GM12865 (cell line): ENCODE results near the gene DNAH3.
A peak's percentile ranks its signal among the peaks of the same experiment; 100 is the strongest.

Experiments
- DNase-seq: peaks from one replicate; pipeline ENCODE4 v3.0.0; 2010; ENCODE audit warnings: low read depth
- H3K4me3 ChIP-seq: 2 replicates; pipeline ENCODE4 v1.5.1; 2011; ENCODE audit warnings: mild to moderate bottlenecking, low read depth, low read length, control low read depth
- TF ChIP-seq, protein P1 (sequence below): IDR thresholded peaks from 2 replicates; pipeline ENCODE4 v1.5.1; 2011; ENCODE audit warnings: low read length, control low read depth, low read depth, inconsistent platforms; ENCODE audit not compliant: insufficient read depth; ENCODE audit errors: missing control alignments

DNAH3 gene

GRCh38 chr16:20903116-20903898 lies 247.3 kb downstream of the DNAH3 start:
- DNase-seq, result no peak
- H3K4me3 ChIP-seq, result no peak overlapping the region
- TF ChIP-seq, protein P1, sequence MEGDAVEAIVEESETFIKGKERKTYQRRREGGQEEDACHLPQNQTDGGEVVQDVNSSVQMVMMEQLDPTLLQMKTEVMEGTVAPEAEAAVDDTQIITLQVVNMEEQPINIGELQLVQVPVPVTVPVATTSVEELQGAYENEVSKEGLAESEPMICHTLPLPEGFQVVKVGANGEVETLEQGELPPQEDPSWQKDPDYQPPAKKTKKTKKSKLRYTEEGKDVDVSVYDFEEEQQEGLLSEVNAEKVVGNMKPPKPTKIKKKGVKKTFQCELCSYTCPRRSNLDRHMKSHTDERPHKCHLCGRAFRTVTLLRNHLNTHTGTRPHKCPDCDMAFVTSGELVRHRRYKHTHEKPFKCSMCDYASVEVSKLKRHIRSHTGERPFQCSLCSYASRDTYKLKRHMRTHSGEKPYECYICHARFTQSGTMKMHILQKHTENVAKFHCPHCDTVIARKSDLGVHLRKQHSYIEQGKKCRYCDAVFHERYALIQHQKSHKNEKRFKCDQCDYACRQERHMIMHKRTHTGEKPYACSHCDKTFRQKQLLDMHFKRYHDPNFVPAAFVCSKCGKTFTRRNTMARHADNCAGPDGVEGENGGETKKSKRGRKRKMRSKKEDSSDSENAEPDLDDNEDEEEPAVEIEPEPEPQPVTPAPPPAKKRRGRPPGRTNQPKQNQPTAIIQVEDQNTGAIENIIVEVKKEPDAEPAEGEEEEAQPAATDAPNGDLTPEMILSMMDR, result no peak

DNA sequence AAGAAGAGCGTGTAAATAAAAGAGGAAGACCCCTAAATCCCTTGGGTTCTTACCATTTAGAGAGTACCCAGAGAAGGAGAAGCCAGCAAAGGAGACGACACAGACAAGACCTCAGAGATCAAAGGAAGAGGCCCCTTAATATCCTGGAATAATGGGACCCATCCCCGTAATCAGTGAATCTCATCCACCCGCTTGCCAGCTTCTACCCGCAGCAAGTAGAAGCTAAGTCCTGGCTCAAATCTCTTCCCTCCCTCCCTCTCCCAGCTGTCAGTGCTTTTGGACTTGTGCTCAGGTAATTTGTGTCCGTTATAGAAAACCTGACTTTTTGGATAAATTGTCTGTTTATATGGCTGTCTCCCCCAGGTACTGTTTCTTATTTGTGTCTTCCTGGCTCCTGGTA lies 248.2 kb downstream of the DNAH3 start:
- TF ChIP-seq, protein P1, result no peak
- peak overlapping the region; percentile 71 for H3K4me3 ChIP-seq
- no peak for DNase-seq

DNA sequence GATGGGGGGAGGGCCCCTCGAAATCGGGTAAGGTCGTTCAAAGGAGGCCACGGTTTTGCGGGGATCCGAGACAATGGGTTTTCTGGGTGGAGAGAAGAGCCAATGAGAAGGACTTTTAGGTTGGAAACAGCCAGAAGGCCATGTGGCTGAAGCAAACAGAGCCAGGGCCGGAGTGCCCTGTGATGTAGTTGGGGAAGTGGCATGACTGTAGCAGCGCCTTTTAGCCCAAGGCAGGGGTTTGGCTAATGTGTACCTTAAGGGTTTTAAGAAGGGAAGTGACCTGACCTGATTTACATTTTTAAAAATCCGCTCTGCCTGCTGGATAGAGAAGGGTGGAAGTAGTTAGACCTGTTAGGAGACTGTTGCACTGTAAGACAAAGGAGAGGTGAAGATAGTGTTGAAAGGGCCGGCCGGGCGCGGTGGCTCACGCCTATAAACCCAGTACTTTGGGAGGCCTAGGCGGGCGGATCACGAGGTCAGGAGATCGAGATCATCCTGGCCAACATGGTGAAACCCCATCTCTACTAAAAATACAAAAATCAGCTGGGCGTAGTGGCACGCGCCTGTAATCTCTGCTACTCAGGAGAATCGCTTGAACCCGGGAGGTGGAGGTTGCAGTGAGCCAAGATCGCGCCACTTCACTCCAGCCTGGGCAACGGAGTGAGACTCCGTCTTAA lies 249.1 kb downstream of the DNAH3 start:
- DNase-seq, result peak; percentile 76
- H3K4me3 ChIP-seq, result peak overlapping the region; percentile 71
- TF ChIP-seq, protein P1, result no peak

DNA sequence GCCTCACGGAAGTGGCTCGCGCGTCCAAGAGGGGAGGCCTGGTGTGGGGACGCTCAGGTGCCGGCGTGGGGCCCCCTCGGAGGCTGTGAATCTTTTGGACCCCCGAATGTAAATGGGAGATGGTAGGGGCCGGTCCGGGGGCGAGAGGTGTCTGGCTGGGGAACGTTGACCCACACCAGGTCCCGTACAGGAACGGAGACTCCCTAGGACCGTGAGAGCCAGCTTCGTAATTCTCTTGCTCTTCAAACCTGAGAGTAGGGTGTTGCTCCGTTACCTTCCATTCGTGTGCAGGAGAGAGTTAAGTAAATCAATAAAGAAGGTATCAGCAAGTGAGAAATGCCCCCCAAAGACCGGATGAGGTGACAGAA lies 249.6 kb downstream of the DNAH3 start:
- H3K4me3 ChIP-seq, result peak overlapping the region; percentile 71
- DNase-seq, result no peak
- TF ChIP-seq, protein P1, result no peak

GRCh38 chr16:20900299-20901067 lies 250.2 kb downstream of the DNAH3 start, which contains the start of the genes DCUN1D3 and LYRM1:
DCUN1D3 (minus strand) TSS chr16:20900358; CDS start chr16:20862538, 37,820 bp downstream.
LYRM1 (plus strand) TSS chr16:20900771; CDS start chr16:20915556, 14,785 bp downstream.
- TF ChIP-seq, protein P1, result no peak

GRCh38 chr16:20899477-20900298 lies 251.0 kb downstream of the DNAH3 start:
- TF ChIP-seq, protein P1, result no peak
- no peak for DNase-seq
- H3K4me3 ChIP-seq, result peak overlapping the region; percentile 71

More at GRCh38 chr16:20900299-20901067, 250.2 kb downstream of the DNAH3 start, which contains the start of the genes DCUN1D3 and LYRM1:
- peak; percentile 97 for DNase-seq
- peak within 1 kb of the TSS; percentile 71 for H3K4me3 ChIP-seq
